Measurements from ENCODE around the gene HDAC8.

Gene HDAC8

GRCh38 chrX:72301781-72302180 lies 270.9 kb downstream of the HDAC8 start:
- Histone ChIP-seq H3K36me3 (ENCODE audit: control insufficient read depth, insufficient read depth, low read length) (no peaks in the 10 kb centered on the region), H3K4me3 (ENCODE audit: insufficient read depth, low read depth, low read length) (no peak overlapping the region), H3K9me3 (ENCODE audit: control insufficient read depth, low read length) (no peaks in the 10 kb centered on the region), H3K27ac (ENCODE audit: insufficient read depth, low read depth, low read length, poor library complexity, severe bottlenecking) (no peak overlapping the region), H3K4me1 (ENCODE audit: control insufficient read depth, insufficient read depth, low read length) (no peaks in the 10 kb centered on the region), H3K27me3 (ENCODE audit: control insufficient read depth, insufficient read depth, low read length, poor library complexity, severe bottlenecking) (peaks cover 44% of the 10 kb centered on the region)
- 93 to 97% methylated on average over 9 of the region's 9 CpGs for WGBS, 2 experiments

- H3K36me3 ChIP-seq (ENCODE audit: control insufficient read depth, insufficient read depth, low read length), result no peaks in the 10 kb centered on the region
- no peaks in the 10 kb centered on the region for H3K4me1 ChIP-seq (ENCODE audit: control insufficient read depth, insufficient read depth, low read length)
- H3K27ac ChIP-seq (ENCODE audit: insufficient read depth, low read depth, low read length, poor library complexity, severe bottlenecking), result no peak overlapping the region
- H3K27me3 ChIP-seq (ENCODE audit: control insufficient read depth, insufficient read depth, low read length, poor library complexity, severe bottlenecking), result peaks cover 33% of the 10 kb centered on the region
- 93% methylated on average over 4 of the region's 4 CpGs for WGBS, 2 experiments
- H3K9me3 ChIP-seq (ENCODE audit: control insufficient read depth, low read length), result no peaks in the 10 kb centered on the region
- no peak overlapping the region for H3K4me3 ChIP-seq (ENCODE audit: insufficient read depth, low read depth, low read length)
Measured at GRCh38 chrX:72299891-72300630, 272.6 kb downstream of the HDAC8 start.

- WGBS, 2 experiments, result 43 to 51% methylated on average over 3 to 4 of the region's 4 CpGs
- Histone ChIP-seq H3K4me1 (ENCODE audit: control insufficient read depth, insufficient read depth, low read length) (no peaks in the 10 kb centered on the region), H3K27me3 (ENCODE audit: control insufficient read depth, insufficient read depth, low read length, poor library complexity, severe bottlenecking) (peaks cover 13% of the 10 kb centered on the region), H3K4me3 (ENCODE audit: insufficient read depth, low read depth, low read length) (no peak overlapping the region), H3K27ac (ENCODE audit: insufficient read depth, low read depth, low read length, poor library complexity, severe bottlenecking) (no peak overlapping the region), H3K9me3 (ENCODE audit: control insufficient read depth, low read length) (no peaks in the 10 kb centered on the region), H3K36me3 (ENCODE audit: control insufficient read depth, insufficient read depth, low read length) (no peaks in the 10 kb centered on the region)
Measured at GRCh38 chrX:72297953-72298730, 274.5 kb downstream of the HDAC8 start.

- H3K4me1 ChIP-seq (ENCODE audit: control insufficient read depth, insufficient read depth, low read length), result no peaks in the 10 kb centered on the region
- H3K27ac ChIP-seq (ENCODE audit: insufficient read depth, low read depth, low read length, poor library complexity, severe bottlenecking), result no peak overlapping the region
- no peak overlapping the region for H3K4me3 ChIP-seq (ENCODE audit: insufficient read depth, low read depth, low read length)
- H3K9me3 ChIP-seq (ENCODE audit: control insufficient read depth, low read length), result no peaks in the 10 kb centered on the region
- no CpG with 5 or more reads among the region's 1 CpG for WGBS, 2 experiments
- no peaks in the 10 kb centered on the region for H3K36me3 ChIP-seq (ENCODE audit: control insufficient read depth, insufficient read depth, low read length)
- peaks cover 3% of the 10 kb centered on the region for H3K27me3 ChIP-seq (ENCODE audit: control insufficient read depth, insufficient read depth, low read length, poor library complexity, severe bottlenecking)
Measured at GRCh38 chrX:72296991-72297390, 275.7 kb downstream of the HDAC8 start.

GRCh38 chrX:72295745-72296144 lies 276.9 kb downstream of the HDAC8 start:
- H3K9me3 ChIP-seq (ENCODE audit: control insufficient read depth, low read length), result no peaks in the 10 kb centered on the region
- peaks cover under 1% of the 10 kb centered on the region for H3K27me3 ChIP-seq (ENCODE audit: control insufficient read depth, insufficient read depth, low read length, poor library complexity, severe bottlenecking)
- H3K4me3 ChIP-seq (ENCODE audit: insufficient read depth, low read depth, low read length), result no peak overlapping the region
- H3K27ac ChIP-seq (ENCODE audit: insufficient read depth, low read depth, low read length, poor library complexity, severe bottlenecking), result no peak overlapping the region
- WGBS, 2 experiments, result 95 to 98% methylated on average over 5 of the region's 5 CpGs
- H3K4me1 ChIP-seq (ENCODE audit: control insufficient read depth, insufficient read depth, low read length), result no peaks in the 10 kb centered on the region
- H3K36me3 ChIP-seq (ENCODE audit: control insufficient read depth, insufficient read depth, low read length), result no peaks in the 10 kb centered on the region

- no peaks in the 10 kb centered on the region for H3K27me3 ChIP-seq (ENCODE audit: control insufficient read depth, insufficient read depth, low read length, poor library complexity, severe bottlenecking)
- H3K9me3 ChIP-seq (ENCODE audit: control insufficient read depth, low read length), result no peaks in the 10 kb centered on the region
- H3K4me1 ChIP-seq (ENCODE audit: control insufficient read depth, insufficient read depth, low read length), result no peaks in the 10 kb centered on the region
- WGBS, 2 experiments, result no CpG with 5 or more reads among the region's 1 CpG
- no peaks in the 10 kb centered on the region for H3K36me3 ChIP-seq (ENCODE audit: control insufficient read depth, insufficient read depth, low read length)
- no peak overlapping the region for H3K4me3 ChIP-seq (ENCODE audit: insufficient read depth, low read depth, low read length)
- H3K27ac ChIP-seq (ENCODE audit: insufficient read depth, low read depth, low read length, poor library complexity, severe bottlenecking), result no peak overlapping the region
Measured at GRCh38 chrX:72294497-72294896, 278.1 kb downstream of the HDAC8 start.

GRCh38 chrX:72282302-72282701 lies 290.3 kb downstream of the HDAC8 start:
- Histone ChIP-seq H3K27ac (ENCODE audit: insufficient read depth, low read depth, low read length, poor library complexity, severe bottlenecking) (no peak overlapping the region), H3K4me3 (ENCODE audit: insufficient read depth, low read depth, low read length) (no peak overlapping the region), H3K4me1 (ENCODE audit: control insufficient read depth, insufficient read depth, low read length) (no peaks in the 10 kb centered on the region), H3K36me3 (ENCODE audit: control insufficient read depth, insufficient read depth, low read length) (no peaks in the 10 kb centered on the region), H3K9me3 (ENCODE audit: control insufficient read depth, low read length) (no peaks in the 10 kb centered on the region), H3K27me3 (ENCODE audit: control insufficient read depth, insufficient read depth, low read length, poor library complexity, severe bottlenecking) (no peaks in the 10 kb centered on the region)
- 100% methylated on average over 1 of the region's 1 CpG; no CpG with 5 or more reads in 1 of the 2 experiments for WGBS, 2 experiments

GRCh38 chrX:72280321-72280845 lies 292.3 kb downstream of the HDAC8 start:
- Histone ChIP-seq H3K4me1 (ENCODE audit: control insufficient read depth, insufficient read depth, low read length) (no peaks in the 10 kb centered on the region), H3K27ac (ENCODE audit: insufficient read depth, low read depth, low read length, poor library complexity, severe bottlenecking) (no peak overlapping the region), H3K9me3 (ENCODE audit: control insufficient read depth, low read length) (no peaks in the 10 kb centered on the region), H3K4me3 (ENCODE audit: insufficient read depth, low read depth, low read length) (no peak overlapping the region), H3K27me3 (ENCODE audit: control insufficient read depth, insufficient read depth, low read length, poor library complexity, severe bottlenecking) (no peaks in the 10 kb centered on the region), H3K36me3 (ENCODE audit: control insufficient read depth, insufficient read depth, low read length) (peaks cover under 1% of the 10 kb centered on the region)
- 83 to 85% methylated on average over 5 of the region's 5 CpGs for WGBS, 2 experiments
